HepG2 (cell line): ENCODE measurements around the gene IL6R. TPM values are rescaled to one million over a fixed set of nuclear protein-coding genes. Genes with fewer than 3 reads are reported as not detected.
A peak's percentile ranks its signal among the peaks of the same experiment; 100 is the strongest.

ENCODE experiments used
- AKNA ChIP-seq: sonication (generic); formaldehyde crosslinking; IDR thresholded peaks from 2 replicates; pipeline ENCODE4 v1.4.0; 2020; ENCODE audit warnings: missing genetic modification reagents, borderline replicate concordance
- ARID2 ChIP-seq: sonication (generic); formaldehyde crosslinking; IDR thresholded peaks from 2 replicates; pipeline ENCODE4 v1.8.1; 2022; ENCODE audit warnings: mild to moderate bottlenecking, missing genetic modification reagents, borderline replicate concordance
- ATF4 ChIP-seq, 2 experiments: fragments of 450-650 bp in 1 of 2; sonication (generic) in 1 of 2; formaldehyde crosslinking; IDR thresholded peaks; 2 replicates each; pipeline versions ENCODE4 v1.5.0 to v1.8.0; 2020 to 2022; ENCODE audit warnings: mild to moderate bottlenecking in 1 of 2, missing genetic modification reagents in 1 of 2
- CEBPG ChIP-seq: IDR thresholded peaks from 2 replicates; pipeline ENCODE4 v1.6.1; 2016
- FOXA3 ChIP-seq: IDR thresholded peaks from 2 replicates; pipeline ENCODE4 v1.6.1; 2016; ENCODE audit warnings: missing genetic modification reagents, missing compliant biosample characterization
- FOXP4 ChIP-seq: sonication (generic); formaldehyde crosslinking; IDR thresholded peaks from 2 replicates; pipeline ENCODE4 v1.4.0; 2020; ENCODE audit warnings: missing genetic modification reagents
- HNF1A ChIP-seq, 2 experiments: sonication (generic) in 1 of 2; formaldehyde crosslinking in 1 of 2; IDR thresholded peaks; 2 replicates each; pipeline versions ENCODE4 v1.4.0 to v1.6.1; 2016 to 2020; ENCODE audit warnings: borderline replicate concordance in 1 of 2, low read depth in 1 of 2, mild to moderate bottlenecking in 1 of 2, missing genetic modification reagents in 1 of 2
- MED1 ChIP-seq: sonication (generic); formaldehyde crosslinking; IDR thresholded peaks from 2 replicates; pipeline ENCODE4 v1.4.0; 2020; ENCODE audit warnings: missing genetic modification reagents
- RXRB ChIP-seq: IDR thresholded peaks from 2 replicates; pipeline ENCODE4 v1.6.1; 2016; ENCODE audit warnings: borderline replicate concordance, missing genetic modification reagents, missing compliant biosample characterization
- TOE1 ChIP-seq: sonication (generic); formaldehyde crosslinking; IDR thresholded peaks from 2 replicates; pipeline ENCODE4 v1.4.0; 2020; ENCODE audit warnings: mild to moderate bottlenecking, missing genetic modification reagents
- ZNF556 ChIP-seq: sonication (generic); formaldehyde crosslinking; IDR thresholded peaks from 2 replicates; pipeline ENCODE4 v1.4.0; 2020; ENCODE audit warnings: mild to moderate bottlenecking, missing genetic modification reagents, borderline replicate concordance
- ZNF563 ChIP-seq: sonication (generic); formaldehyde crosslinking; IDR thresholded peaks from 2 replicates; pipeline ENCODE4 v1.8.0; 2022; ENCODE audit warnings: mild to moderate bottlenecking, moderate library complexity, missing genetic modification reagents
- polyA plus RNA-seq, 8 experiments: library from polyadenylated mRNA; depleted of rRNA in 3 of 8; stranded (reverse) in 7 of 8; unstranded in 1 of 8; fragments of >200 nt; fragmentation: Illumina TruSeq in 4 of 8; extraction: Trizol in 4 of 8; gene quantifications; 2 replicates each; pipeline versions ENCODE4 v1.2.1 to v1.2.3, GENCODE V29; 2011 to 2016; ENCODE audit warnings: low read depth in 4 of 8, missing spikeins in 1 of 8, mixed read lengths in 1 of 8; ENCODE audit not compliant: insufficient read depth in 1 of 8
- total RNA-seq, 5 experiments: library from RNA; depleted of rRNA; stranded (reverse); fragments of >200 nt; fragmentation: Illumina TruSeq; extraction: Trizol; gene quantifications; 2 replicates each; pipeline ENCODE4 v1.2.3, GENCODE V29; 2016; ENCODE audit warnings: low read depth in 1 of 5

Gene IL6R
- total and polyA plus RNA-seq, 2 of the 13 experiments (the other 11 are each of a cell fraction or from before 2014, with no cell fraction given) = 5.0 to 24.5 TPM

- no peak for TF ChIP-seq HNF1A (IDR thresholded peaks at IDR 0.05; ENCODE audit: low read depth)
- TF ChIP-seq HNF1A (CRISPR knock-in tag; IDR thresholded peaks at IDR 0.05; ENCODE audit: borderline replicate concordance) = peak; percentile 45; the same call in 1 of the 2 replicates
- TF ChIP-seq ZNF556 = 0 out of 2 replicates have a peak, but pooled peaks have one; percentile 28
- peak; percentile 69 for TF ChIP-seq FOXA3 (CRISPR knock-in tag)
- no peak for TF ChIP-seq TOE1
- peak; percentile 38; the same call in 1 of the 2 replicates for TF ChIP-seq CEBPG
- peak; percentile 97; the same call in 1 of the 2 replicates for TF ChIP-seq AKNA (CRISPR knock-in tag)
- no peak for TF ChIP-seq ZNF563 (CRISPR knock-in tag)
- peak; percentile 23; the same call in 1 of the 2 replicates for TF ChIP-seq FOXP4 (CRISPR knock-in tag)
- TF ChIP-seq ARID2 (CRISPR knock-in tag) = no peak
- peak; percentile 31; the same call in 1 of the 2 replicates for TF ChIP-seq MED1
- 0 out of 4 replicates have a peak, but pooled peaks of 1 of the 2 experiments have one; percentile 7 for TF ChIP-seq ATF4 (CRISPR knock-in tag; IDR thresholded peaks at IDR 0.05)
- peak; percentile 53; the same call in 1 of the 2 replicates for TF ChIP-seq RXRB (CRISPR knock-in tag)
Observed at GRCh38 chr1:154469844-154470560, 64.9 kb downstream of the IL6R start (continued).
